RCC 7860 (cell line): Measurements from ENCODE around the gene WDR43.
A peak's percentile ranks its signal among the peaks of the same experiment; 100 is the strongest.
"Not testable (repeated sequence)": the region's sequence is repeated elsewhere in the genome, so short reads cannot be mapped to it uniquely, and the experiment has no call there.

Source experiments
- DNase-seq: peaks from one replicate; pipeline ENCODE4 v3.0.0-alpha.2; 2015; ENCODE audit warnings: low spot score
- FAIRE-seq: peaks from 2 replicates; lab custom pipeline; 2012; peaks lifted over from hg19 to GRCh38; lab: Jason Lieb, UNC

Gene WDR43

GRCh38 chr2:28958689-28959088 is 64.2 kb downstream of the WDR43 start:
- FAIRE-seq: peak; percentile 59
- DNase-seq: peak; percentile 62

DNA sequence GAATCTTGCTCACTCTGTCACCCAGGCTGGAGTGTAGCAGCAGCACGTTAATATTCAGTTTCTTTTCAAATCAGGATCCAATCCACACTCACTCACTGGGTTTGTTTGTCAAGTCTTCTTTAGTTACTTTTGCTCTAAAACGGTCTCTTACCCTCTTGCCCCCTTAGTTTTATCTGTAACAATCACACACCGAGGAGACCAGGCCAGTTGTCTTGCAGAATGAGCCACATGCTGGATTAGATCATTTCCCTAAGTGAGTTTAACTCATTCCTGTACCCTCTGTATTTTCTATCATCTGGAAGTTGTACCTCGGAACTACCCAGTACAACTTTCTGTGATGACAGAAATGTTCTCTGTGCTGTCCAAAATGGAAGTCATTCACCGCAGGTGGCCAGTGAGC is 65.9 kb downstream of the WDR43 start:
- FAIRE-seq: no peak
- DNase-seq: no peak

DNA sequence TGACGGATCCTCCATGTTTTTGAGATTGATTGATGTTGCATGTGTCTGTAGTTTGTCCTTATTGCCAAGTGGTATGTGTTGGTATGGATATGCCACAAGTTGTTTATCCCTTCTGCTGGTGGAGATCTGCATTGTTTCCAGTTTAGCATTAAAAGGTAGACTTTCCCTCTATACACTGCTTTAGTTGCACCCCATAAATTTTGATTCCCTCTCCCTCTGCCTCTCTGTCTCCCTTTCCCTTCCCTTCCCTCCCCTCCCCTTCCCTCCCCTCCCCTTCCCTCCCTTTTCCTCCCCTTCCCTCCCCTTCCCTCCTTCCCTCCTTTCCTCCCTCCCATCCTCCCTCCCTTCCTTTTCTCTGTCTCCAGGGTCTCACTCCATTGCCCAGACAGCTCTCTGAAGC is 68.0 kb downstream of the WDR43 start:
- DNase-seq: no peak
- no peak for FAIRE-seq

DNA sequence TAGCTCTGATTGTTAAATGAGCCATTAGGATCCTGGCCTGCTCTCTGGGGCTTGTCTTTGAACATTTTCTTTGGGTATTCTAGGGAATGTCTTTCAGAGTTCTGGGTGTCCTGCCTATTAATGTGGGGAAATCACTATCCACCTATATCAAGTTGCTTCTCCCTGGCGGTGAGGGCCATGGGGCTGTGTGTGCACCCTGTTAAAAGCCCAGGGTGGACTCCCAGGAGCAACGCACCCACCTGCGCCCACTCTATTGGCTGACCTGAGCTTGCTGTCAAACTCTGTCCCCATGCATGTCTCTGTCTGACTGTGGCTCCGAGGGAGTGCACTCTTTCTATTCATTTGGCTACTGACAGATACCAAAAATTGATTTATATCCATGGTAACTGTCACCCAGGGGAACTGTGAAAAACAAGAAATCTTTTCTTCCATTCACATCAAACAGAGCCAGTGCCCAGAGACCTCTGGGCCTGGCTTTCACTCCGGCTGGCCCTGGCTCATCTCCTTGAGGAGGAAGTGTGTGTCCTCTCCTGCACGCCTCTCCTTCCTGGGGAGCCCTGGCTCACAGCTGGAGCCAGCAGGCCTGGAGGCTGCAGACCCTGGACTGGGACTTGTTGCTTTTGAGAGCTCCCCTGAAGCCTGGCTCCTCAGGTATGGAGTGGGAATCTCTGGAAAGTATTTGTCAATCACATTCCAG is 76.1 kb downstream of the WDR43 start:
- no peak for DNase-seq

GRCh38 chr2:28972778-28973335 is 78.4 kb downstream of the WDR43 start:
- DNase-seq (no peak), FAIRE-seq (no peak)

More for the DNA sequence above, 76.1 kb downstream of the WDR43 start:
- FAIRE-seq: no peak

DNA sequence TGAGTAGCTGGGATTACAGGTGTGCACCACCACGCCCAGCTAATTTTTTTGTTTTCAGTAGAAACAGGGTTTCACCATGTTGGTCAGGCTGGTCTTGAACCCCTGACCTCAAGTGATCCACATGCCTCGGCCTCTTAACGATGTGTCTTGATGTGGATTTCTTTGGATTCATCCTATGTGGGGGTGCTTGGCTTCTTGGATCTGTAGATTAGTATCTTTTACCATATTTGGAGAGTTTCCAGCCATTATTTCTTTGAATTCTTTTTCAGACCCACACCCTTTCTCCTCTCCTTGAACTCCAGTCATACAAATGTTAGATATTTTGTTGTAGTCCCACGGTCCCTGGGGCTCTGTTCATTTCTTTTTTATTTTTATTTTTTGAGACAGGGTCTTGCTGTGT is 79.8 kb downstream of the WDR43 start:
- no peak for DNase-seq
- FAIRE-seq: no peak

DNA sequence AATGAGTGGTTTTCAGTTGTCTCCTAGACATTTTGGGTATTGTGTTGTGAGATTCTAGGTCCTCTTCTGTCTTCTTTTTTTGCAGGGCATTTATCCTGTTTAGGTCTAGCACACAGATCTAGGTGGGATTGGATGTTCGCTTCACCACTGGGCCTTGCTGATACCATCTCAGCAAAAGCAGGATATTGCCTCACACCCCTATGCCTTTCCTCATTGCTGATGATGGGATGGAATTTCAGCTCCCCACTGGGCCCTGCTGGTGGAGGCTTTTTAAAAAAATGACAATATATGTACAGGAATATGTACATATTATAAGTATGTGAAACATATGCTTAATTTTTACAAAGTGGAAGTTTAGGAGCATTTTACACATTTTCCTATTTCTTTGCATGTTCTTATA is 81.2 kb downstream of the WDR43 start:
- FAIRE-seq (no peak), DNase-seq (no peak)

GRCh38 chr2:28976584-28976983 is 82.1 kb downstream of the WDR43 start:
- peak; percentile 84 for DNase-seq
- FAIRE-seq: no peak

DNA sequence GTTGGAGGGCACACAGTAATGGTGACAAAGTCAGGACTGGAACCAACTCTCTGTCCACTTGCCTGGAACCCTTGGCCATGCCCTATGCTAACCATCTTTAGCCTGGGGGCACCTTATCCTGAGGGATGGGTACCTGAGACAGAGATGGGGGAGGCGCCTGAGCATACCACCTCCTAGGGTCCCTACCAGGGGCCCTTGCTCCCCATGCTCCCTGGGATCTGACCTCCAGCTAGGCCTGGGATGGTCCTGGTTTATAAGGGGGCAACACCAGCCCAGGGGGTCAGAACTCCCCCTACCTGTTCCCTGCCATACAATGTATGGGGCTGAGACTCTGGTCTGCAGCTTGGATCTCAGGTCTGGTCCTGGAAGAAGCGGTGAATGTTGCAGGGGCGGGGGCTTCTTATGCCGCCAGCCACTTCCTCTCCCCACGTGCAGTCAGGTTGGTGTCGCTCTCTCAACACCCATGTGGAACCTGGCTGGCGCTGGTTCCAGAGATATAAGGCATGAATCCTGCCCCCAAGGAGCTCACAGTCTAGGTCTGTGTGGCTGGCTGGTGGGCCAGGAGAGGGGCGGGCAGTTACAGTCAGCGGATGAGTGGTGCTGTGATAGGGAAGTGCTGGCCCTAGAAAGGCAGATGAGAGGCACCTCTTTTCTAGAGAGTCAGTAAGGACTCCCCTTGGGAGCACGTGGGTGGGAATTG is 82.9 kb downstream of the WDR43 start:
- FAIRE-seq: no peak
- DNase-seq: no peak

DNA sequence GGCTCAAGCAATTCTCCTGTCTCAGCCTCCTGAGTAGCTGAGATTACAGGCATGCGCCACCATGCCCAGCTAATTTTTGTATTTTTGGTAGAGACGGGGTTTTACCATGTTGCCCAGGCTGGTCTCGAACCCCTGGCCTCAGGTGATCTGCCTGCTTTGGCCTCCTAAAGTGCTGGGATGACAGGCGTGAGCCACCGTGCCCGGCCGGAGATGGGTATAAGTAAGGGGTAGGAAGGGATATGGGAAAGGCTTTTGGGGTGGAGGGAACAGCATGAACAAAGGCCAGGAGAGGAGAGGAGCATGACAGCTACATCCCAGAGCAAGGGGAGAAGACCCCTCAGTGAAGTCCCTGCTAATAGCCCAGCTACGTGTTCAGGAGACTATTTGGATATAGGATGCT is 83.5 kb downstream of the WDR43 start:
- DNase-seq, FAIRE-seq: not testable (repeated sequence)

- FAIRE-seq: no peak
- no peak for DNase-seq
These were observed 84.1 kb downstream of the WDR43 start for GRCh38 chr2:28978606-28979005.

DNA sequence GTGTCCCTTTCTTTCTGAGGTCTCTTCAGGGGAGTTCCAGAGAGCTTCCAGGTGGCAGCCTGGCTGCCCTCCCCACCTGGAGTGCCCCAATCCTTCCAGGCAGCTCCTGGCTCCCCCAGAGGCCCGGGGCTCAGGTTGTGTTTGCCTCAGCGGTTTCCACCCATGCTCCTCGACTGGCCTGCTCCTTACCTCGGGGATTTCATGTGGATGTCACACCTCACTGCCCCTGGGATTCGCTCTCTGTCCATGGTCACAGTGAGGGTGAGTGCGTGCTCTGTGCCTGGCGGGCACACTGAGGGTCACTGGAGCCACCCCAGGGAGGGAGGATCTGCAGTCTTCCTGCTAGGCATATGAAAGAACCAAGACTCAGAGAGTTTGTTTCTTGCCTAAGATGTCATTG is 84.6 kb downstream of the WDR43 start:
- FAIRE-seq: no peak
- DNase-seq: peak; percentile 16

GRCh38 chr2:28979576-28980366 is 85.3 kb downstream of the WDR43 start:
- DNase-seq: no peak
- FAIRE-seq: no peak

DNA sequence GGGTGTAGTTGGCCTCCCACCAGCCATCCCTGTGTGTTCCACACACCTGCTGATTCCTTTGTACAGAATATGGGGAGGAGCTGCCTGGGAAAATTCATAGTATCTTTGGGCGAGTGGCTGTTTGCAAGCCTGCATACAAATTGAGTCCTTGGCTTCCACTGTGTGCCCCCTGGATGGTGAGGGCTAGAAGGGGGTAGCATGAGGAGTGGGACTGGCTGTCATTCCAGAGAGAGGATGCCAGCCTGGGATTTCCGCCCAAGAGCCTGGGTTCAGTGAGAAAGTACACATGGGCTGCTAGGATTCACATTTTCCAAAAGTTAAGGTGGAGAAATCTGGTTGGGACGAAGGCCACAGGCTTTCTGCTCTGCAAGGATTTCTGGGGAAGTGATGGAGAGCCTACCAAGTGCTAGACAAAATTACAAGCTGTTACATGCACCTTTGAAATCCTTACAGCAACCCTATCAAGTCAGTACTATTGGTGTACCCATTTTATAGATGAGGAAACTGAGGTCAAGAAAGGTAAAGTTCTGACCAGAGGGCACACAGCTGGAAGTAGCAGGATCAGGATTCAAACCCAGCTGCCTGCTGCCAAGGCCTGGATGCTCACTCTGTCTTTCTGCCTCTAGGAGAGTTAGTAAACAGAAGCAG is 86.0 kb downstream of the WDR43 start:
- DNase-seq: no peak
- no peak for FAIRE-seq

DNA sequence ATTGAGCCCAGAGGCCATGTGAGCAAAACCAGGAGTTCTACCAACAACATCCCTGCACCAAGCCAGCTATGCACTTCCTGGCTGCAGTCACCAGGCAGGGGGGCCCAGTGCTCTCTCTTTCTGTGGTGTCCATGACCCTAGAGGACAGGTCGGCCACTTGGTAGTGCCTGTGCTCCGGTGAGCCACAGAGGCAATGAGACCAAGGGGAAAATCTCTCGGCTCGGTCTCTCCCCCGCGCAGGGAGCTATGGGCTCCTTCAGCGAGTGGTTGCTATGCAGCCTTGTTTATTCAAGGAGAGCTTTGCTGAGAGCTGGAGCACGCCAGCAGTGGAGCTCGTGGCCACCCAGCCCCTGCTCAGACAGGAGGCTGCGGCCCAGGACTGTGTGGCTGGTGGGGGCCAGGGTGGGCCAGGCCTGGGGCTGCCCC is 86.6 kb downstream of the WDR43 start, which contains the start of gene TOGARAM2:
TOGARAM2 (plus strand) TSS at position 283 of the 426 bp plus-strand sequence. CDS start 13,537 bp downstream, outside the sequence.
- FAIRE-seq: no peak
- DNase-seq: no peak

- no peak for DNase-seq
- no peak for FAIRE-seq
These were observed 87.3 kb downstream of the WDR43 start for GRCh38 chr2:28981620-28982376.

GRCh38 chr2:28982381-28982950 is 88.0 kb downstream of the WDR43 start:
- FAIRE-seq (no peak), DNase-seq (no peak)

DNA sequence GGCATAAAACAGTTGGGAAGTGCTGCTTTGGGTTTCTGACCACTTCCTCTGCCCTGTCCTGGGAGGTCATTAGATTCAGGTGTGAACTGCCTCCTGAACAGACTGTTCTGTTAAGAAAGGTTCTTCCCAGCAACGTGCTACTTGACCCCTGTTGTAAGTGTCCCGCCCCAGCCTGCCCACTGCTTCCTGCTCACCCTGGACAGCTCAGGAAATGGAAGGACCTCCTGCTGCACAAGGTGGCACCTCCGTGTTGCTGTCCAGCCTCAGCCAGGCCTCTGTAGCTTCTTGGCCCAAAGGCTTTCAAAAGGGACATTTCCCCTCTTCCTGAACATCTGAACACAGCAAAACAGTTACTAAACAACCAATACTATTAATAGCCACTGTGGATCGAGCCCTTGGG is 92.0 kb downstream of the WDR43 start:
- DNase-seq: no peak

DNA sequence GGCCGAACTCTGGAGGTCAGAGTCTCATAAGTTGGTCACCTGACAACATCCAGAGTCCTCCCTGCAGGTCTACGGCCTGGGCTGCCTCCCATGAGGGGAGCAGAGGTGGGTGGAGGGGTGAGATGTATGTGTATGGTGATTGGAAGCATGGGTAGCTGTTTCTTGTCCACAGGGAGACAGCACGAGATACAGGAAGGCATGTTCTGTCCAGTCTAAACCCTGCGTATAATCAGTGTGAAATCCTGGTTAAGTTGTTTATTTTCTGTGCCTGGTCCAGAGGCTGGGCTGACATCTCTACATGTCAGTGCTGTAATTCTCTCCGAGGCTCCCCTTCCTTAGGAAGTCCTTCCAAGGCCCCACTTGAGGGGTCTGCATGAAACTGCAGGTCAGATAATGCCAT is 95.5 kb downstream of the WDR43 start:
- no peak for DNase-seq
- FAIRE-seq: no peak

More for the DNA sequence above, 92.0 kb downstream of the WDR43 start:
- no peak for FAIRE-seq

DNA sequence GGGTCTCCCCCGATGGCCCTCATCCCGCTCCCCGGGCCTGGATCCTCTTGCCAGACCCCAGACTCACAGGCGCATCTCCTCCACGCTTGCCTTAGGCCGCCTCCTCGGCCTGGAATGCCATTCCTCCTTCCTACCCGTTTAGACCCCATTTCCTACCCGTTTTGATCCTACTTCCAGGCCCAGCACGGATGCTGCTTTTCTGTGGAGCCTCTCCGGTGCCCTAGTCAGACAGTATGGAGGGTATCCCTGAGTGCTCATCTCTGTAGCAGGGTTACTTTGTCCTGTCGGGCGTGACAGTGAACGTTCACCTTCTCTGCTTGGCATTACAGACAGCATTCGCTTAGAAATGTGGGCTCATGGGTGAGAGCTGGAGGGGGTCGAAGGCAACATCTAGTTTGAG is 96.0 kb downstream of the WDR43 start:
- DNase-seq: no peak
- FAIRE-seq: no peak
